DND-41 (cell line): ENCODE results near the gene TMEM178B.

Experiments used
- EZH2 ChIP-seq: IDR thresholded peaks from 3 replicates; pipeline ENCODE4 v1.6.1; 2012; ENCODE audit warnings: borderline replicate concordance, low read depth, mild to moderate bottlenecking, moderate library complexity, low read length, inconsistent platforms; ENCODE audit not compliant: severe bottlenecking
- TF ChIP-seq, protein P1 (sequence below): IDR thresholded peaks from 2 replicates; pipeline ENCODE4 v1.5.1; 2012; ENCODE audit warnings: borderline replicate concordance, low read length, moderate library complexity, mild to moderate bottlenecking; ENCODE audit not compliant: poor library complexity, severe bottlenecking; ENCODE audit errors: extremely low read depth

GRCh38 chr7:141202535-141202934 lies 128.7 kb downstream of the TMEM178B start:
- TF ChIP-seq, protein P1, sequence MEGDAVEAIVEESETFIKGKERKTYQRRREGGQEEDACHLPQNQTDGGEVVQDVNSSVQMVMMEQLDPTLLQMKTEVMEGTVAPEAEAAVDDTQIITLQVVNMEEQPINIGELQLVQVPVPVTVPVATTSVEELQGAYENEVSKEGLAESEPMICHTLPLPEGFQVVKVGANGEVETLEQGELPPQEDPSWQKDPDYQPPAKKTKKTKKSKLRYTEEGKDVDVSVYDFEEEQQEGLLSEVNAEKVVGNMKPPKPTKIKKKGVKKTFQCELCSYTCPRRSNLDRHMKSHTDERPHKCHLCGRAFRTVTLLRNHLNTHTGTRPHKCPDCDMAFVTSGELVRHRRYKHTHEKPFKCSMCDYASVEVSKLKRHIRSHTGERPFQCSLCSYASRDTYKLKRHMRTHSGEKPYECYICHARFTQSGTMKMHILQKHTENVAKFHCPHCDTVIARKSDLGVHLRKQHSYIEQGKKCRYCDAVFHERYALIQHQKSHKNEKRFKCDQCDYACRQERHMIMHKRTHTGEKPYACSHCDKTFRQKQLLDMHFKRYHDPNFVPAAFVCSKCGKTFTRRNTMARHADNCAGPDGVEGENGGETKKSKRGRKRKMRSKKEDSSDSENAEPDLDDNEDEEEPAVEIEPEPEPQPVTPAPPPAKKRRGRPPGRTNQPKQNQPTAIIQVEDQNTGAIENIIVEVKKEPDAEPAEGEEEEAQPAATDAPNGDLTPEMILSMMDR = no peak
- no peak for TF ChIP-seq EZH2
